ENCODE data around the gene CMPK1. TPM values are rescaled to one million over a fixed set of nuclear protein-coding genes. Genes with fewer than 3 reads are reported as not detected.

Gene CMPK1
- total RNA-seq (2022; extraction: Qiagen RNA extraction) = 55.9 to 69.2 TPM (median 62.6 TPM) in 5 replicates

GRCh38 chr1:47333578-47333921 is at the start of gene CMPK1:
CMPK1 (plus strand) TSS chr1:47333790; CDS start chr1:47333946, 156 bp downstream.

GRCh38 chr1:47313915-47314664 is 19.5 kb upstream of the CMPK1 start, which contains the start of gene STIL:
STIL (minus strand) TSS chr1:47314147; CDS start chr1:47310319, 3,828 bp downstream.

GRCh38 chr1:47415728-47416318 is 82.2 kb downstream of the CMPK1 start, which contains the start of gene FOXE3:
FOXE3 (plus strand) TSS chr1:47416285; CDS start chr1:47416316, 31 bp downstream.

Other genes with a start within 250 kb of the CMPK1 start
- not detected in 5 replicates for gene CYP4A22, start 196.3 kb upstream of the CMPK1 start, total RNA-seq (2022; extraction: Qiagen RNA extraction)
- 6.1 to 8.7 TPM (median 8.0 TPM) in 5 replicates for gene PDZK1IP1, start 143.8 kb upstream of the CMPK1 start, total RNA-seq (2022; extraction: Qiagen RNA extraction)
- gene TAL1, start 101.6 kb upstream of the CMPK1 start, total RNA-seq (2022; extraction: Qiagen RNA extraction) = not detected in 5 replicates
- gene STIL, start 19.6 kb upstream of the CMPK1 start, total RNA-seq (2022; extraction: Qiagen RNA extraction) = 8.6 to 10.2 TPM (median 9.3 TPM) in 5 replicates
- 0.06 to 0.09 TPM (median 0.08 TPM) in 3 of 5 replicates, not detected in the others for gene FOXE3, start 82.5 kb downstream of the CMPK1 start, total RNA-seq (2022; extraction: Qiagen RNA extraction)
- 0.39 to 0.63 TPM (median 0.55 TPM) in 5 replicates for gene FOXD2, start 104.3 kb downstream of the CMPK1 start, total RNA-seq (2022; extraction: Qiagen RNA extraction)

All from A549 treated with AZD2906 at 1 μM for 4 hours (cell line).